ENCODE measurements around the gene MYBBP1A.

MYBBP1A gene

GRCh38 chr17:4548721-4549531 is 6.3 kb downstream of the MYBBP1A start:
- DNase-seq: peak; percentile 12

- no peak for DNase-seq
Observed at GRCh38 chr17:4548061-4548461, 7.1 kb downstream of the MYBBP1A start.

- DNase-seq: no peak
Observed at GRCh38 chr17:4547118-4547906, 7.9 kb downstream of the MYBBP1A start.

- no peak for DNase-seq
Observed at GRCh38 chr17:4545217-4545951, 9.8 kb downstream of the MYBBP1A start.

GRCh38 chr17:4544951-4545216 is 10.3 kb downstream of the MYBBP1A start:
- DNase-seq: no peak

GRCh38 chr17:4544135-4544950 is 10.8 kb downstream of the MYBBP1A start:
- DNase-seq: no peak

GRCh38 chr17:4543557-4544026 is 11.6 kb downstream of the MYBBP1A start:
- no peak for DNase-seq

GRCh38 chr17:4542726-4543191 is 12.4 kb downstream of the MYBBP1A start:
- DNase-seq: no peak

- DNase-seq: no peak
Observed at GRCh38 chr17:4542003-4542725, 13.0 kb downstream of the MYBBP1A start.

GRCh38 chr17:4541328-4542002 is 13.7 kb downstream of the MYBBP1A start:
- no peak for DNase-seq

GRCh38 chr17:4540687-4541327 is 14.4 kb downstream of the MYBBP1A start:
- no peak for DNase-seq

GRCh38 chr17:4540224-4540651 is 14.9 kb downstream of the MYBBP1A start:
- no peak for DNase-seq

- no peak for DNase-seq
Observed at GRCh38 chr17:4539576-4540223, 15.5 kb downstream of the MYBBP1A start.

- no peak for DNase-seq
Observed at GRCh38 chr17:4539025-4539424, 16.2 kb downstream of the MYBBP1A start.

GRCh38 chr17:4538236-4539002 is 16.8 kb downstream of the MYBBP1A start:
- DNase-seq: no peak

- no peak for DNase-seq
Observed at GRCh38 chr17:4537451-4538235, 17.5 kb downstream of the MYBBP1A start.

GRCh38 chr17:4536742-4537411 is 18.3 kb downstream of the MYBBP1A start:
- DNase-seq: no peak

- DNase-seq: no peak
Observed at GRCh38 chr17:4536259-4536741, 18.9 kb downstream of the MYBBP1A start.

Data from DMS79 treated with DMSO at 0.1 percent for 48 hours (cell line).